K562 (cell line): Measurements from ENCODE around the gene TACR2. TPM values are rescaled to one million over a fixed set of nuclear protein-coding genes. Genes with fewer than 3 reads are reported as not detected.
A peak's percentile ranks its signal among the peaks of the same experiment; 100 is the strongest.

Experiments
- ATAC-seq: fragments of 200-7000 bp; cut with Tn5 transposase; 3 replicates; pipeline ENCODE4 v1.9.1; 2020; ENCODE audit warnings: moderate library complexity
- BruUV-seq: library from RNA; stranded (reverse); fragments of 400-500 nt; replicated peaks from 2 replicates; lab custom pipeline; 2021; lab: Mats Ljungman, UMichigan
- CTCF ChIA-PET: fragments of 300-600 bp; formaldehyde crosslinking; extraction: SDS; loops from one replicate; lab custom pipeline; 2021; ENCODE audit warnings: low intra/inter-chr PET ratio; lab: Yijun Ruan, JAX
- POLR2A ChIA-PET: fragments of 300-600, 350-650 bp; sonication (Branson Sonifier 250); formaldehyde crosslinking; extraction: SDS; loops from one replicate; lab custom pipeline; 2021; ENCODE audit warnings: antibody characterized with exemption, inconsistent platforms; lab: Yijun Ruan, JAX
- DNase-seq, 4 experiments: peaks; one replicate each; pipeline versions ENCODE4 v3.0.0 to v3.0.0-alpha.2; 2011 to 2018; ENCODE audit warnings: low spot score in 3 of 4, mixed read lengths in 3 of 4; ENCODE audit errors: extremely low read depth in 1 of 4
- FAIRE-seq: peaks from 2 replicates; lab custom pipeline; 2011; peaks lifted over from hg19 to GRCh38; lab: Jason Lieb, UNC
- H2AFZ ChIP-seq: 2 replicates; pipeline ENCODE4 v1.6.0; 2011; ENCODE audit warnings: low read depth, low read length, control low read depth, inconsistent platforms
- H3K27ac ChIP-seq: fragments of 200-600 bp; 3 replicates; pipeline ENCODE4 v1.8.0; 2011; ENCODE audit warnings: low read depth, mild to moderate bottlenecking, control low read depth, inconsistent platforms, low read length, moderate library complexity, mixed read lengths; ENCODE audit errors: extremely low read depth
- H3K27me3 ChIP-seq, 2 experiments: fragments of 300-600 bp in 1 of 2; 2 replicates in 1 of 2; 3 replicates in 1 of 2; pipeline versions ENCODE4 v1.6.0 to v1.8.0; 2011; ENCODE audit warnings: inconsistent platforms in 2 of 2, low read length in 2 of 2, mild to moderate bottlenecking in 1 of 2, mixed read lengths in 1 of 2, moderate library complexity in 1 of 2; ENCODE audit not compliant: control insufficient read depth in 2 of 2, insufficient read depth in 2 of 2
- H3K36me3 ChIP-seq: fragments of 300-600 bp; 3 replicates; pipeline ENCODE4 v1.8.0; 2011; ENCODE audit warnings: mild to moderate bottlenecking, low read length, inconsistent platforms; ENCODE audit not compliant: control insufficient read depth, insufficient read depth
- H3K4me1 ChIP-seq, 2 experiments: fragments of 200-600 bp in 1 of 2; replicated peaks in 1 of 2; 2 replicates in 1 of 2; 3 replicates in 1 of 2; pipeline versions ENCODE4 v1.5.1 to v1.8.0; 2011; ENCODE audit warnings: inconsistent platforms in 2 of 2, low read length in 2 of 2, mild to moderate bottlenecking in 1 of 2, mixed read lengths in 1 of 2, moderate library complexity in 1 of 2; ENCODE audit not compliant: control insufficient read depth in 2 of 2, insufficient read depth in 2 of 2
- H3K4me2 ChIP-seq: 2 replicates; pipeline ENCODE4 v1.6.1; 2011; ENCODE audit warnings: low read length, control low read depth, inconsistent platforms, mixed read lengths; ENCODE audit not compliant: insufficient read depth
- H3K4me3 ChIP-seq: fragments of 200-600 bp; sonication (generic), shearing (Covaris generic); 2 replicates; pipeline ENCODE4 v1.5.1; 2016; ENCODE audit warnings: control low read depth, inconsistent platforms
- H3K79me2 ChIP-seq: fragments of 200-600 bp; 3 replicates; pipeline ENCODE4 v1.8.0; 2011; ENCODE audit warnings: low read length, inconsistent platforms; ENCODE audit not compliant: control insufficient read depth, insufficient read depth
- H3K9ac ChIP-seq, 2 experiments: 2 replicates each; pipeline versions ENCODE4 v1.6.0 to v1.6.1; 2011; ENCODE audit warnings: low read depth in 2 of 2, low read length in 2 of 2, control low read depth in 1 of 2, inconsistent platforms in 1 of 2, mild to moderate bottlenecking in 1 of 2, mixed read lengths in 1 of 2; ENCODE audit not compliant: insufficient read depth in 1 of 2
- H3K9me1 ChIP-seq: one replicate; pipeline ENCODE4 v1.6.0; 2011; ENCODE audit warnings: inconsistent platforms, mild to moderate bottlenecking, low read length, moderate library complexity; ENCODE audit not compliant: control insufficient read depth, insufficient read depth
- H3K9me3 ChIP-seq: replicated peaks from 2 replicates; pipeline ENCODE4 v1.5.1; 2011; ENCODE audit warnings: low read depth, low read length, inconsistent platforms; ENCODE audit not compliant: control insufficient read depth, insufficient read depth
- H4K20me1 ChIP-seq: replicated peaks from 2 replicates; pipeline ENCODE4 v1.6.1; 2011; ENCODE audit warnings: low read length, inconsistent platforms, mixed read lengths; ENCODE audit not compliant: control insufficient read depth, insufficient read depth
- DACH1 ChIP-seq: fragments of 450-650 bp; IDR thresholded peaks from 2 replicates; pipeline ENCODE4 v1.6.1; 2018; ENCODE audit not compliant: partially characterized antibody
- POLR2G ChIP-seq: fragments of 200-400 bp; formaldehyde crosslinking; IDR thresholded peaks from 2 replicates; pipeline ENCODE4 v1.6.1; 2017; ENCODE audit warnings: low read depth, mild to moderate bottlenecking, antibody characterized with exemption, low read length, moderate library complexity
- RBM22 ChIP-seq: fragments of 200-400 bp; formaldehyde crosslinking; IDR thresholded peaks from 2 replicates; pipeline ENCODE4 v1.6.1; 2018; ENCODE audit warnings: low read length, low read depth; ENCODE audit not compliant: poor library complexity, severe bottlenecking
- SIX5 ChIP-seq, 2 experiments: IDR thresholded peaks; 2 replicates each; pipeline ENCODE4 v1.6.1; 2011; ENCODE audit warnings: low read length in 2 of 2, borderline replicate concordance in 1 of 2, low read depth in 1 of 2, mild to moderate bottlenecking in 1 of 2, moderate library complexity in 1 of 2; ENCODE audit not compliant: insufficient read depth in 1 of 2
- WGBS: fragments of 100-300 bp; shearing (Covaris generic); methylation state at CpG from one replicate; pipeline ENCODE4 v1.1.6; 2016; ENCODE audit warnings: low coverage, mixed read lengths; ENCODE audit not compliant: insufficient coverage; ENCODE audit errors: missing lambda C conversion rate; 5-methylcytosine and 5-hydroxymethylcytosine counted together
- in situ Hi-C: fragments of 300-500 bp; cut with MboI; formaldehyde crosslinking; loops from 4 replicates; pipeline ENCODE4 v1.15.0; 2018; ENCODE audit warnings: inconsistent platforms, mixed read lengths
- intact Hi-C: fragments of 100-400 bp; cut with micrococcal nuclease; formaldehyde crosslinking; loops from 2 replicates; pipeline ENCODE4 v1.14.2; 2022
- polyA plus RNA-seq, 8 experiments: library from polyadenylated mRNA; depleted of rRNA in 4 of 8; stranded (reverse) in 5 of 8; unstranded in 3 of 8; fragments of >200 nt; fragmentation: Nextera tagmentation in 2 of 8; fragmentation: Illumina TruSeq in 1 of 8; extraction: Ambion mirVana in 2 of 8; extraction: Trizol in 1 of 8; gene quantifications; 2 replicates each; pipeline versions ENCODE4 v1.2.1 to v1.2.3, GENCODE V29; 2011 to 2014; ENCODE audit warnings: inconsistent platforms in 1 of 8, missing spikeins in 1 of 8
- total RNA-seq, 7 experiments: library from RNA; depleted of rRNA in 6 of 7; stranded (reverse); fragments of >200 nt in 6 of 7; fragmentation: Illumina TruSeq in 2 of 7; extraction: Trizol in 2 of 7; gene quantifications; 2 replicates each; pipeline versions ENCODE4 v1.2.1 to v1.2.3, GENCODE V29; 2011 to 2021; ENCODE audit warnings: low replicate concordance in 1 of 7
- TF ChIP-seq, protein P1 (sequence below): sonication (generic); formaldehyde crosslinking; IDR thresholded peaks from 2 replicates; pipeline ENCODE4 v1.8.0; 2022; ENCODE audit warnings: missing genetic modification reagents, mild to moderate bottlenecking, borderline replicate concordance
- TF ChIP-seq, protein P2 (sequence below): sonication (generic); formaldehyde crosslinking; IDR thresholded peaks from 2 replicates; pipeline ENCODE4 v1.8.0; 2022; ENCODE audit warnings: missing genetic modification reagents, mild to moderate bottlenecking, moderate library complexity, borderline replicate concordance

TACR2 gene
- total and polyA plus RNA-seq, 9 of the 15 experiments (the other 6 are each of a cell fraction or from before 2014, with no cell fraction given), result not detected

DNA sequence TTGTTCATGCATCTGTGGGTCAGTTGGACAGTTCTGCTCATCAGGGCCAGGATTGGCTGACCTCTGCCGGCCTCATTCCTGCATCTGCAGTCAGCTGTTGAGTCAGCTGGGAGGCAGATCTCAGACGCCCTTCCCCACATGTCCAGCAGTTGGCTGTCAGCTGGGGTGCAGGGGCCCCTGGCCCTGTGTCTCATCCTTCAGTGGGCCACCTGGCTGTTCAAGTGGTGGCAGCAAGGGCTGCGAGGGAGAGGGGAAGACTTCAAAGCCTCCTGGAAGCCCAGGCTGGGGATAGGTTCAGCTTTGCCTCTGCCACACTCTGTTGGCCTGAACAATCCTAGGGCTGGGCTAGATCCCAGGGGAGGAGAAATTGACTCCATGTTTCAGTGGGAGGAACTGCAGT is 33.2 kb downstream of the TACR2 start:
- peaks cover 99% of the 10 kb centered on the region for H3K36me3 ChIP-seq
- H3K9ac ChIP-seq, result 0 out of 4 replicates have a peak overlapping the region, but pooled peaks of 1 of the 2 experiments have one; percentile 13
- ChIA-PET CTCF (no interaction called here), POLR2A (interaction anchor here (0.6 to 1.7 kb wide), 5 partner anchors 20 to 144 kb away, joined by 3 to 8 read pairs (median 3); no protein-coding TSS in a partner anchor)
- FAIRE-seq (no peak), DNase-seq (no peak), ATAC-seq (peak; percentile 41; the same call in 2 of the 3 replicates)
- TF ChIP-seq RBM22 (peak; percentile 21), SIX5 (IDR thresholded peaks at IDR 0.05; ENCODE audit: borderline replicate concordance in 1 of 2, insufficient read depth in 1 of 2, low read depth in 1 of 2, low read length in 2 of 2) (no peak), POLR2G (0 out of 2 replicates have a peak, but pooled peaks have one; percentile 37), DACH1 (peak; percentile 15)
- TF ChIP-seq, protein P1, sequence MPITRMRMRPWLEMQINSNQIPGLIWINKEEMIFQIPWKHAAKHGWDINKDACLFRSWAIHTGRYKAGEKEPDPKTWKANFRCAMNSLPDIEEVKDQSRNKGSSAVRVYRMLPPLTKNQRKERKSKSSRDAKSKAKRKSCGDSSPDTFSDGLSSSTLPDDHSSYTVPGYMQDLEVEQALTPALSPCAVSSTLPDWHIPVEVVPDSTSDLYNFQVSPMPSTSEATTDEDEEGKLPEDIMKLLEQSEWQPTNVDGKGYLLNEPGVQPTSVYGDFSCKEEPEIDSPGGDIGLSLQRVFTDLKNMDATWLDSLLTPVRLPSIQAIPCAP (CRISPR knock-in tag), result no peak
- TF ChIP-seq, protein P2, sequence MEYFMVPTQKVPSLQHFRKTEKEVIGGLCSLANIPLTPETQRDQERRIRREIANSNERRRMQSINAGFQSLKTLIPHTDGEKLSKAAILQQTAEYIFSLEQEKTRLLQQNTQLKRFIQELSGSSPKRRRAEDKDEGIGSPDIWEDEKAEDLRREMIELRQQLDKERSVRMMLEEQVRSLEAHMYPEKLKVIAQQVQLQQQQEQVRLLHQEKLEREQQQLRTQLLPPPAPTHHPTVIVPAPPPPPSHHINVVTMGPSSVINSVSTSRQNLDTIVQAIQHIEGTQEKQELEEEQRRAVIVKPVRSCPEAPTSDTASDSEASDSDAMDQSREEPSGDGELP, result peak; percentile 92
- peaks cover 0 to 6% of the 10 kb centered on the region in 2 experiments; a peak in 2 of 5 replicates for H3K4me1 ChIP-seq
- no peak overlapping the region for H3K4me3 ChIP-seq
- no peak overlapping the region for H3K4me2 ChIP-seq
- H3K9me3 ChIP-seq, result no peaks in the 10 kb centered on the region
- no peaks in the 10 kb centered on the region for H3K27me3 ChIP-seq
- H3K9me1 ChIP-seq, result no peaks in the 10 kb centered on the region
- no TSS peak for BruUV-seq
- H2AFZ ChIP-seq, result no peak overlapping the region
- intact Hi-C loops (no loop called here), in situ Hi-C loops (no loop called here)
- no peaks in the 10 kb centered on the region; the same call in 1 of the 3 replicates for H3K79me2 ChIP-seq
- H3K27ac ChIP-seq, result no peak overlapping the region
- 58% methylated on average over 3 of the region's 3 CpGs for WGBS
- 0 out of 2 replicates have a peak, but pooled peaks cover 7% of the 10 kb centered on the region for H4K20me1 ChIP-seq
